ENCODE results near the gene TENM4. TPM values are rescaled to one million over a fixed set of nuclear protein-coding genes. Genes with fewer than 3 reads are reported as not detected.

TENM4 gene
- total and polyA plus RNA-seq, 2 of the 8 experiments (the other 6 are each of a cell fraction or from before 2014, with no cell fraction given) = 3.5 to 7.2 TPM

- FAIRE-seq (no peak), DNase-seq (ENCODE audit: low read depth in 1 of 2, low spot score in 2 of 2) (no peak)
- no peak overlapping the region for H2AFZ ChIP-seq (ENCODE audit: low read length)
- TF ChIP-seq CTBP2 (IDR thresholded peaks at IDR 0.05; ENCODE audit: borderline replicate concordance, insufficient read depth, insufficient read length, low read length) = no peak
- no peak for TF ChIP-seq RNF2 (IDR thresholded peaks at IDR 0.05; ENCODE audit: borderline replicate concordance, low read depth, low read length, missing control alignments, poor library complexity, severe bottlenecking)
- TF ChIP-seq SIX5 (IDR thresholded peaks at IDR 0.05; ENCODE audit: low read depth, low read length) = no peak
- no peak for TF ChIP-seq HDAC2 (IDR thresholded peaks at IDR 0.05; ENCODE audit: borderline replicate concordance in 1 of 2, low read depth in 2 of 2, low read length in 2 of 2)
- no peak for TF ChIP-seq EP300 (IDR thresholded peaks at IDR 0.05; ENCODE audit: borderline replicate concordance in 1 of 2, low read depth in 2 of 2, low read length in 2 of 2)
- TF ChIP-seq SUZ12 (IDR thresholded peaks at IDR 0.05; ENCODE audit: low read length) = no peak
- POLR2A ChIA-PET (ENCODE audit: partially characterized antibody) = interaction anchor here (1.4 kb wide), 1 partner anchor 124 kb away, joined by 4 read pairs; no protein-coding TSS in a partner anchor
- no peak overlapping the region for H2BK12ac ChIP-seq (ENCODE audit: low read depth, low read length)
- no peaks in the 10 kb centered on the region for H4K20me1 ChIP-seq (replicated peaks in 1 of 2; ENCODE audit: control insufficient read depth in 1 of 2, insufficient read depth in 2 of 2, low read length in 2 of 2)
- H3K56ac ChIP-seq (replicated peaks; ENCODE audit: insufficient read length, low read depth, low read length) = no peak overlapping the region
- H3K18ac ChIP-seq (ENCODE audit: extremely low read depth, low read length) = no peak overlapping the region
- H4K91ac ChIP-seq (replicated peaks; ENCODE audit: insufficient read length, low read length) = no peak overlapping the region
- no peak overlapping the region for H3K14ac ChIP-seq (ENCODE audit: insufficient read length)
- peaks cover 0 to 5% (median 2%) of the 10 kb centered on the region in 4 experiments; a peak in 2 of 7 replicates for H3K4me1 ChIP-seq (replicated peaks in 1 of 4; ENCODE audit: control insufficient read depth in 3 of 4, insufficient read depth in 4 of 4, low read length in 3 of 4)
- no peak overlapping the region for H3K4ac ChIP-seq (replicated peaks; ENCODE audit: insufficient read length, low read depth, low read length)
- H3K27ac ChIP-seq (ENCODE audit: low read depth, low read length) = no peak overlapping the region
- CTCF ChIA-PET (ENCODE audit: partially characterized antibody) = interaction anchor here (0.8 to 1.9 kb wide), 8 partner anchors 9 to 184 kb away, joined by 3 to 6 read pairs (median 4); no protein-coding TSS in a partner anchor
- no peaks in the 10 kb centered on the region for H3K23me2 ChIP-seq (ENCODE audit: low read depth, low read length)
- no peak overlapping the region; the same call in 1 of the 2 replicates for H4K8ac ChIP-seq (ENCODE audit: extremely low read depth, insufficient read depth, low read length)
- H2BK120ac ChIP-seq (replicated peaks; ENCODE audit: low read depth, low read length) = no peak overlapping the region
- no peak overlapping the region for H4K5ac ChIP-seq (ENCODE audit: insufficient read length, low read depth, low read length)
- no peaks in the 10 kb centered on the region for H3K9me3 ChIP-seq (ENCODE audit: insufficient read depth in 2 of 2, low read depth in 1 of 2, low read length in 1 of 2)
- H3K4me2 ChIP-seq (ENCODE audit: insufficient read depth in 1 of 2, low read depth in 2 of 2, low read length in 2 of 2) = no peak overlapping the region
- H3K4me3 ChIP-seq (ENCODE audit: extremely low read depth in 1 of 4, insufficient read depth in 2 of 4, low read depth in 3 of 4, low read length in 4 of 4) = no peak overlapping the region
- no peak overlapping the region for H3K23ac ChIP-seq (ENCODE audit: insufficient read length)
- no peak overlapping the region for H2BK5ac ChIP-seq (ENCODE audit: low read depth, low read length)
- no peaks in the 10 kb centered on the region for H3K79me2 ChIP-seq (ENCODE audit: control insufficient read depth in 1 of 2, insufficient read depth in 2 of 2, low read length in 2 of 2)
- H3K27me3 ChIP-seq (replicated peaks in 1 of 4; ENCODE audit: control insufficient read depth in 3 of 4, extremely low read depth in 1 of 4, insufficient read depth in 3 of 4, low read length in 3 of 4) = no peaks in the 10 kb centered on the region
- H3K36me3 ChIP-seq (ENCODE audit: control insufficient read depth in 2 of 4, insufficient read depth in 4 of 4, low read length in 3 of 4) = no peaks in the 10 kb centered on the region
- no peak overlapping the region for H2BK15ac ChIP-seq (ENCODE audit: low read length)
- H3K79me1 ChIP-seq (ENCODE audit: low read depth, low read length) = no peaks in the 10 kb centered on the region
- no peak overlapping the region for H2AK5ac ChIP-seq (ENCODE audit: low read depth, low read length)
- H2BK20ac ChIP-seq (ENCODE audit: low read length) = no peak overlapping the region
- WGBS, 2 experiments (ENCODE audit: extremely low coverage in 1 of 2, insufficient coverage in 1 of 2, insufficient read length in 1 of 2, insufficient replicate concordance in 2 of 2, low coverage in 1 of 2, low lambda C conversion rate in 2 of 2, missing lambda C conversion rate in 1 of 2) = 65% methylated on average over 3 of the region's 3 CpGs; no CpG with 5 or more reads in 1 of the 2 experiments
- H3K9ac ChIP-seq (replicated peaks in 1 of 4; ENCODE audit: extremely low read depth in 1 of 4, low read depth in 3 of 4, low read length in 3 of 4) = no peak overlapping the region
Observed at GRCh38 chr11:78829146-78829545, 611.7 kb downstream of the TENM4 start.
